Heart right ventricle (tissue), 16 donors: ENCODE measurements around the gene CARD11. TPM values are rescaled to one million over a fixed set of nuclear protein-coding genes. Genes with fewer than 3 reads are reported as not detected.

Experiments used
- ATAC-seq, 8 donors: fragments of 200-7000 bp; cut with Tn5 transposase; one replicate each; pipeline ENCODE4 v1.9.1; 2020; ENCODE audit warnings: mild to moderate bottlenecking in 8 of 8, moderate library complexity in 8 of 8, moderate number of reproducible peaks in 1 of 8
- DNase-seq, 2 donors: peaks; one replicate each; pipeline ENCODE4 v3.0.0-alpha.2; 2020
- H3K27ac ChIP-seq, 10 donors: fragments of 200-600 bp; sonication (generic) in 2 of 10; one replicate each; pipeline versions ENCODE4 v1.5.0 to v1.8.0; 2020 to 2022; ENCODE audit warnings: mild to moderate bottlenecking in 3 of 10
- H3K27me3 ChIP-seq, 7 donors: fragments of 200-600 bp; one replicate each; pipeline ENCODE4 v1.8.0; 2021 to 2022; ENCODE audit warnings: mild to moderate bottlenecking in 2 of 7
- H3K36me3 ChIP-seq, 9 donors: fragments of 200-600 bp; sonication (generic) in 1 of 9; one replicate each; pipeline versions ENCODE4 v1.5.0 to v1.8.0; 2020 to 2022; ENCODE audit warnings: mild to moderate bottlenecking in 2 of 9
- H3K4me1 ChIP-seq, 9 donors: fragments of 200-600 bp; sonication (generic) in 1 of 9; one replicate each; pipeline versions ENCODE4 v1.5.0 to v1.8.0; 2020 to 2022; ENCODE audit warnings: mild to moderate bottlenecking in 4 of 9
- H3K4me3 ChIP-seq, 10 donors: fragments of 200-600 bp; sonication (generic) in 2 of 10; one replicate each; pipeline versions ENCODE4 v1.5.0 to v1.8.0; 2020 to 2022; ENCODE audit warnings: mild to moderate bottlenecking in 7 of 10, moderate library complexity in 2 of 10
- H3K9me3 ChIP-seq, 11 donors: fragments of 200-600 bp in 10 of 11; sonication (generic) in 2 of 11; one replicate each; pipeline versions ENCODE4 v1.5.0 to v1.8.0; 2013 to 2022; ENCODE audit warnings: mild to moderate bottlenecking in 2 of 11, control low read depth in 1 of 11, moderate library complexity in 1 of 11
- WGBS, 2 donors: extraction: QIAGEN DNeasy Blood & Tissue Kit; methylation state at CpG; one replicate each; pipeline ENCODE4 v1.1.7; 2013; ENCODE audit warnings: inconsistent platforms in 1 of 2; 5-methylcytosine and 5-hydroxymethylcytosine counted together
- intact Hi-C, 10 donors: fragments of 100-400 bp; cut with DNase I; formaldehyde crosslinking; loops; one replicate each; pipeline versions ENCODE4 v1.11.1 to v1.14.2; 2022
- polyA plus RNA-seq, 2 donors: library from polyadenylated mRNA; stranded (reverse); fragments of 200-250 nt; gene quantifications; one replicate each; pipeline ENCODE4 v1.2.3, GENCODE V29; 2013
- total RNA-seq, 10 donors: library from RNA; stranded (reverse); fragmentation: NEBNext Ultra II Directional in 3 of 10; extraction: Animal tissue kit (Norgen Biotek cat#: 25700) in 3 of 10; gene quantifications; one replicate each; pipeline versions ENCODE4 v1.2.1 to v1.2.4, GENCODE V29; 2021 to 2023
- TF ChIP-seq, protein P1 (sequence below), 9 donors: fragments of 200-600 bp; sonication (generic) in 2 of 9; IDR thresholded peaks; one replicate each; pipeline versions ENCODE4 v1.5.0 to v1.8.0; 2021 to 2022; ENCODE audit warnings: antibody characterized with exemption in 9 of 9, mild to moderate bottlenecking in 5 of 9, moderate library complexity in 1 of 9
- donor health status: Arrhythmogenic right ventricular cardiomyopathy.
- donor health status: ischemic (EF 13 %, LVEDD 7.1; RV severe dilation, severe dysfunction).
- donor health status: healthy with polysubstance abuse.
- donor health status: DM: no; HTN: yes; CAD: no.
- donor health status: DM: no; HTN: no; CAD: no.
- donor health status: ischemic (EF 25% LVEDD 6.9; RV normal size, moderate dysfunction).
- donor health status: ischemic (EF 25% LVEDD 5.7; RV mildly dilated, moderate dysfunction).
- donor health status: healthy.
- donor health status: DM: yes; HTN: yes; CAD: no.
- donor health status: Ischemic cardiomyopathy.
- donor health status: ischemic (EF 35%, LVEDD 5.7; RV mildly dilated, moderate dysfunction).
- donor health status: nonischemic (EF 11% LVEDD 7.7; RV severe dilation, severe dysfunction).
- donor health status: DM: yes; HTN: yes; CAD: no.
- donor health status: PGD.
- donor health status: ischemic (EF 29% LVEDD 5.4; RV normal size, mild dysfunction).
- donor health status: nonischemic (EF 23%, LVEDD 6.1; RV moderate dilation, normal function).

CARD11 gene
- total and polyA plus RNA-seq, 12 donors: 0.14 to 1.7 (median 0.30) TPM; not detected in 1

- H3K4me1 ChIP-seq: peaks cover 0 to 13% (median 0%) of the 10 kb centered on the region in 9 donors
- H3K9me3 ChIP-seq: peaks cover 0 to 4% (median 0%) of the 10 kb centered on the region in 11 donors
- DNase-seq: no peak
- TF ChIP-seq, protein P1, sequence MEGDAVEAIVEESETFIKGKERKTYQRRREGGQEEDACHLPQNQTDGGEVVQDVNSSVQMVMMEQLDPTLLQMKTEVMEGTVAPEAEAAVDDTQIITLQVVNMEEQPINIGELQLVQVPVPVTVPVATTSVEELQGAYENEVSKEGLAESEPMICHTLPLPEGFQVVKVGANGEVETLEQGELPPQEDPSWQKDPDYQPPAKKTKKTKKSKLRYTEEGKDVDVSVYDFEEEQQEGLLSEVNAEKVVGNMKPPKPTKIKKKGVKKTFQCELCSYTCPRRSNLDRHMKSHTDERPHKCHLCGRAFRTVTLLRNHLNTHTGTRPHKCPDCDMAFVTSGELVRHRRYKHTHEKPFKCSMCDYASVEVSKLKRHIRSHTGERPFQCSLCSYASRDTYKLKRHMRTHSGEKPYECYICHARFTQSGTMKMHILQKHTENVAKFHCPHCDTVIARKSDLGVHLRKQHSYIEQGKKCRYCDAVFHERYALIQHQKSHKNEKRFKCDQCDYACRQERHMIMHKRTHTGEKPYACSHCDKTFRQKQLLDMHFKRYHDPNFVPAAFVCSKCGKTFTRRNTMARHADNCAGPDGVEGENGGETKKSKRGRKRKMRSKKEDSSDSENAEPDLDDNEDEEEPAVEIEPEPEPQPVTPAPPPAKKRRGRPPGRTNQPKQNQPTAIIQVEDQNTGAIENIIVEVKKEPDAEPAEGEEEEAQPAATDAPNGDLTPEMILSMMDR (IDR thresholded peaks at IDR 0.05): no peak
- 79 to 82% methylated on average over 17 of the region's 17 CpGs for WGBS, 2 donors
- ATAC-seq: no peak
- H3K27me3 ChIP-seq: peaks cover 0 to 40% (median 25%) of the 10 kb centered on the region in 7 donors
- H3K27ac ChIP-seq: no peak overlapping the region
- no peaks in the 10 kb centered on the region for H3K36me3 ChIP-seq
- intact Hi-C loops: no loop called here
- H3K4me3 ChIP-seq: no peak overlapping the region
Observed at GRCh38 chr7:2923886-2924574, 119.6 kb downstream of the CARD11 start.

- no peak overlapping the region for H3K27ac ChIP-seq
- no peak for DNase-seq
- peaks cover 0 to 4% (median 0%) of the 10 kb centered on the region in 11 donors for H3K9me3 ChIP-seq
- intact Hi-C loops: no loop called here
- no peak for ATAC-seq
- peaks cover 0 to 12% (median 0%) of the 10 kb centered on the region in 9 donors for H3K4me1 ChIP-seq
- H3K27me3 ChIP-seq: peaks cover 0 to 42% (median 18%) of the 10 kb centered on the region in 7 donors
- 90 to 91% methylated on average over 17 of the region's 17 CpGs for WGBS, 2 donors
- no peaks in the 10 kb centered on the region for H3K36me3 ChIP-seq
- H3K4me3 ChIP-seq: no peak overlapping the region
- TF ChIP-seq, protein P1 (IDR thresholded peaks at IDR 0.05): no peak
Observed at GRCh38 chr7:2923291-2923781, 120.3 kb downstream of the CARD11 start.

GRCh38 chr7:2922866-2923265 lies 120.8 kb downstream of the CARD11 start:
- TF ChIP-seq, protein P1 (IDR thresholded peaks at IDR 0.05): no peak
- 82 to 86% methylated on average over 15 of the region's 15 CpGs for WGBS, 2 donors
- DNase-seq: no peak
- intact Hi-C loops: no loop called here
- H3K27ac ChIP-seq: no peak overlapping the region
- H3K27me3 ChIP-seq: peaks cover 0 to 45% (median 15%) of the 10 kb centered on the region in 7 donors
- H3K9me3 ChIP-seq: peaks cover 0 to 4% (median 0%) of the 10 kb centered on the region in 11 donors
- H3K4me1 ChIP-seq: peaks cover 0 to 12% (median 0%) of the 10 kb centered on the region in 9 donors
- no peak overlapping the region for H3K4me3 ChIP-seq
- no peaks in the 10 kb centered on the region for H3K36me3 ChIP-seq
- ATAC-seq: no peak

GRCh38 chr7:2922348-2922691 lies 121.3 kb downstream of the CARD11 start:
- DNase-seq (no peak), ATAC-seq (no peak)
- intact Hi-C loops: no loop called here
- H3K4me3 ChIP-seq: no peak overlapping the region
- H3K4me1 ChIP-seq: peaks cover 0 to 12% (median 0%) of the 10 kb centered on the region in 9 donors
- WGBS, 2 donors: 83 to 87% methylated on average over 19 of the region's 19 CpGs
- H3K27me3 ChIP-seq: peaks cover 0 to 48% (median 15%) of the 10 kb centered on the region in 7 donors
- H3K9me3 ChIP-seq: peaks cover 0 to 4% (median 0%) of the 10 kb centered on the region in 11 donors
- H3K27ac ChIP-seq: no peak overlapping the region
- TF ChIP-seq, protein P1 (IDR thresholded peaks at IDR 0.05): no peak
- H3K36me3 ChIP-seq: no peaks in the 10 kb centered on the region
